Activated T-helper 2 cell treated with anti-CD3 and anti-CD28 coated beads, Interferon-gamma antibody, Interleukin-2, Interleukin-4, amounts not matched to agents 10 μg/mL and 5 μg/mL and 100 μg/mL, durations not matched to agents 14 hours and 24 hours and 36 hours (primary cell): ENCODE data around the gene IQCH. TPM values are rescaled to one million over a fixed set of nuclear protein-coding genes. Genes with fewer than 3 reads are reported as not detected.
"Not testable (repeated sequence)": the region's sequence is repeated elsewhere in the genome, so short reads cannot be mapped to it uniquely, and the experiment has no call there.

ENCODE experiments used
- DNase-seq: peaks from one replicate; pipeline ENCODE4 v3.0.0; 2021; ENCODE audit warnings: low spot score
- H3K27ac Mint-ChIP-seq: one replicate; pipeline ENCODE4 v1.8.0; 2021; ENCODE audit warnings: mixed read lengths
- H3K27me3 Mint-ChIP-seq: one replicate; pipeline ENCODE4 v1.8.0; 2021; ENCODE audit warnings: low read depth, mixed read lengths
- H3K36me3 Mint-ChIP-seq: one replicate; pipeline ENCODE4 v1.8.0; 2021; ENCODE audit warnings: low read depth, mixed read lengths
- H3K4me1 Mint-ChIP-seq: one replicate; pipeline ENCODE4 v1.8.0; 2021; ENCODE audit warnings: low read depth, mixed read lengths
- H3K4me3 Mint-ChIP-seq: one replicate; pipeline ENCODE4 v1.8.0; 2021; ENCODE audit warnings: low read depth, mild to moderate bottlenecking, moderate library complexity, mixed read lengths
- H3K9me3 Mint-ChIP-seq: one replicate; pipeline ENCODE4 v1.8.0; 2021; ENCODE audit warnings: mixed read lengths
- intact Hi-C: fragments of 100-400 bp; cut with micrococcal nuclease; formaldehyde crosslinking; loops from one replicate; pipeline ENCODE4 v1.15.1; 2023
- total RNA-seq: library from RNA; stranded (reverse); gene quantifications from 2 replicates; pipeline ENCODE4 v1.2.3, GENCODE V29; 2022

Gene IQCH
- total RNA-seq, 1 donor from 2014 or later: 0.68 TPM

DNA sequence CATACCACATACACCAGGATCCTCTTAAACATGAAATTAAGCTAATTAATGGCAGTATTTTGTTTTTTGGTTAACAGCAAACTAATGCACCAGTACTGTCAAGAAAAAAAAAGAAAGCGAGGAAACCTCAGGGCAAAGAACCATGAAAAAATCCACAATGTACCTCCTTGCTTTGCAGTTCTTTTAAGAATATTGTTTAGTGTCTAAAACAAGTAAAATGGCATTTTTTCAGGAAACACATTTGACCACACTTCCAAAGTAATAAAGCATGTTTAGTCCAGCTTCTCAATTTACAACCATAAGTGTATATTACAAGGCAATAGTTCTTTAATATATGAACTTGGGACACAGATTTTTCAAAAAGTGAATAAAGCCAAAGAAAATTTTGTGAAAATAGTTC is 26.7 kb upstream of the IQCH start:
- Mint-ChIP-seq H3K4me3 (no peak overlapping the region), H3K27ac (no peak overlapping the region), H3K4me1 (peaks cover 7% of the 10 kb centered on the region), H3K9me3 (no peaks in the 10 kb centered on the region), H3K36me3 (peaks cover 61% of the 10 kb centered on the region), H3K27me3 (no peaks in the 10 kb centered on the region)
- no peak for DNase-seq
- intact Hi-C loops: no loop called here

- H3K9me3 Mint-ChIP-seq: no peaks in the 10 kb centered on the region
- no peak overlapping the region for H3K27ac Mint-ChIP-seq
- DNase-seq: no peak
- peaks cover 66% of the 10 kb centered on the region for H3K36me3 Mint-ChIP-seq
- H3K4me1 Mint-ChIP-seq: peaks cover 7% of the 10 kb centered on the region
- intact Hi-C loops: no loop called here
- no peaks in the 10 kb centered on the region for H3K27me3 Mint-ChIP-seq
- H3K4me3 Mint-ChIP-seq: no peak overlapping the region
These were observed 26.3 kb upstream of the IQCH start for GRCh38 chr15:67228286-67228685.

GRCh38 chr15:67230504-67230903 is 24.1 kb upstream of the IQCH start:
- H3K9me3 Mint-ChIP-seq: no peaks in the 10 kb centered on the region
- no peaks in the 10 kb centered on the region for H3K27me3 Mint-ChIP-seq
- intact Hi-C loops: no loop called here
- no peak for DNase-seq
- no peak overlapping the region for H3K4me3 Mint-ChIP-seq
- no peak overlapping the region for H3K27ac Mint-ChIP-seq
- H3K36me3 Mint-ChIP-seq: peaks cover 80% of the 10 kb centered on the region
- peaks cover 9% of the 10 kb centered on the region for H3K4me1 Mint-ChIP-seq

- intact Hi-C loops: no loop called here
- H3K4me1 Mint-ChIP-seq: peaks cover 12% of the 10 kb centered on the region
- DNase-seq: no peak
- no peak overlapping the region for H3K27ac Mint-ChIP-seq
- no peak overlapping the region for H3K4me3 Mint-ChIP-seq
- H3K9me3 Mint-ChIP-seq: no peaks in the 10 kb centered on the region
- peaks cover 73% of the 10 kb centered on the region for H3K36me3 Mint-ChIP-seq
- no peaks in the 10 kb centered on the region for H3K27me3 Mint-ChIP-seq
These were observed 22.0 kb upstream of the IQCH start for GRCh38 chr15:67232591-67232990.

DNA sequence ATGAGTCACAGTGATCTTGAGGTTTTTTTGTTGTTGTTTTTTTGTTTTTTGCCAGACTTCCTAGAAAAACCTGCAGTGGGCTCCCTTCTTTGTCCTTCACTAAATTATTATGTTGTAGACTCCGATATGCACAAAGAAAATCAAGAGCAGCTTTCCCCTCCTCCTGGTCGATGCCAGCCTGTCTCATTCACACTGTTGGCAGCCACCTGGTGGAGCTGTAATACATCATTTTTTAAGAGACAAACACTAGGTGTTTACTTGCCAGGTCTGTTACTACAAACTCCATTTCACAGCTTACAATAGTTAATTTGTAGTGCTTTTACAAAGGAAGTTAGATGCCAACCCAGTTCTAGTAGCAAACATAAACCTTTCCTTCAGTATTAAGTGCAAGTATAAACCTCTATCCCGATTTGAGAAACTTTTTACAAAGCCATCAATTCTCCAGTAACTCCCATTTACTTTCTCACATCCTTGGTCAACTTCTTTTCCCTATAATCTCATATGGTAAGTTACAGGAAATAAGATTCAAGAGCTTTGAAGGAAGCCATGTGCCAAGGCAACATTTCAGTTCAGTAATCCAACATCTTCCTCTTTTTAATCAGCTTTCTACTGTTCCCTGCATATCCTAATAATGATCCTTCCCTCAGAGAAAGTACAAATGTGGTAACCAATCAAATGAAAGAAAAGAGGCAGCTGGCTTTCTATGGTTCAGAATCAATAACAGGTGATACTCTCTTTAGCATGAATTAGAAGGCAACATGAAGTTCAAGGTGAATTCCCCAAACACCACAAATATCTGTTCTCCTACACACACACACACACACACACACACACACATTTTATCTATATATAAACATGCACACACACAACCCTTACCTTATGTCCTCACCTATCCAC is 14.1 kb upstream of the IQCH start:
- intact Hi-C loops: loop anchor here (1.0 to 5.0 kb wide), 7 partner anchors 14 to 294 kb away; partner anchors contain the start of genes AAGAB and IQCH
- no peak for DNase-seq
- peak overlapping the region; percentile 66 for H3K27ac Mint-ChIP-seq

DNA sequence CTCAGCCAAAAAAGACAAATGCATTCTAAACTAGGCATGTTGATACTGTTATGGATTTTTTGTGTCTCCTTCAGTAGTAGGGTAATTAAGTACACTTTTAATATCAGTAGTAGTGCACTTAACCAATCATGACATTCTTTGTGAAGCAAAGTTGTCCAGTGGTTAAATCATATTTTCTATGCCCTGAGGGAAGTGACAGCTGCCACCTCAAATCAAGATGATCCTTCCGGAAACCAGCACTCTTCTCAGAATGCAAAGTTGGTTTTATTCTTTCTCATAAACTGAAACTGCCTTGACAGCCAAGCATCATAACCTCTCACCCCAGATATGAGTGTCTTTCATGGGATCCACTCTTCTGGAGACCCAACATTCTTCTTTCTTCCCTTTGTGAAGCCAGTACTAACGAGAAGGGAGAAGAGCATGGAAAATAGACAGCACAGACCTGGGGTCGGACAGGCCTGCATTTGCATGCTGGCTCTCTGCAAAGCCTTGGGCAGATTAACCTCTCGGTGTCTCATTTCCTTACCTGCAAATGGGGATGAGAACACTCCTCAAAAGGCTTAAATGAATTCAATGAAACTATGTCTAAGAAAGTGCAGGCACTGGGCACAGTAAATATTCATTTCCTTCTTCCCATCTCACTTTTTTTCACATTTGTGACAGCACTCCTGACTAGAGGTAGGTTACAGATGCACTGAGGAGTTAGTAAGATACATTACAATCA is 13.3 kb upstream of the IQCH start:
- Mint-ChIP-seq H3K9me3 (no peaks in the 10 kb centered on the region), H3K4me1 (peaks cover 48% of the 10 kb centered on the region), H3K27ac (peak overlapping the region; percentile 66), H3K4me3 (peak overlapping the region; percentile 36), H3K27me3 (no peaks in the 10 kb centered on the region), H3K36me3 (peaks cover 33% of the 10 kb centered on the region)
- peak; percentile 27 for DNase-seq
- intact Hi-C loops: loop anchor here (1.0 to 5.0 kb wide), 7 partner anchors 13 to 295 kb away; partner anchors contain the start of genes AAGAB and IQCH

More for the DNA sequence above, 14.1 kb upstream of the IQCH start:
- Mint-ChIP-seq H3K36me3 (peaks cover 33% of the 10 kb centered on the region), H3K9me3 (no peaks in the 10 kb centered on the region), H3K27me3 (no peaks in the 10 kb centered on the region), H3K4me3 (peak overlapping the region; percentile 36), H3K4me1 (peaks cover 45% of the 10 kb centered on the region)

DNA sequence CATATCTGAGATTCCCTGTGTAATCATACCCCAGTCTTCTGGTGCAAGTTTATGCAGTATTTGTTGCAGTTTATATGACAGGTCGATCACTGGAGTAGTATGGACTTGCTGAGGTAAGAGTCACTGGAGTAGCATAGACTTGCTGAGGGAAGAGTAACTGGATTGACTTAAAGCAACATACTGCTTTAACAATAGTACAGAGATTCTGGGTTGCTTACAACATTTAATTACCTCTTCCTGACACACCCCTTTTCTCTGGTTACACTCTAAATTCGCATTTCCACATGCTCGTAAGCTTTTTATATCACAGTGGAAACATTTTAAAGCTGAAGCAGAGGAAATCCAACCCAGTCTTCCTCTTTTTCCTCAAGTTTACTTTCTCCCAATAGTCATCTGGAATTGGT is 11.9 kb upstream of the IQCH start:
- Mint-ChIP-seq H3K36me3 (peaks cover 45% of the 10 kb centered on the region), H3K4me3 (no peak overlapping the region), H3K4me1 (peaks cover 49% of the 10 kb centered on the region), H3K27me3 (no peaks in the 10 kb centered on the region), H3K9me3 (peaks cover 4% of the 10 kb centered on the region), H3K27ac (no peak overlapping the region)
- DNase-seq: no peak
- intact Hi-C loops: loop anchor here (5.0 kb wide), 2 partner anchors 90 to 205 kb away; no protein-coding TSS in a partner anchor

DNA sequence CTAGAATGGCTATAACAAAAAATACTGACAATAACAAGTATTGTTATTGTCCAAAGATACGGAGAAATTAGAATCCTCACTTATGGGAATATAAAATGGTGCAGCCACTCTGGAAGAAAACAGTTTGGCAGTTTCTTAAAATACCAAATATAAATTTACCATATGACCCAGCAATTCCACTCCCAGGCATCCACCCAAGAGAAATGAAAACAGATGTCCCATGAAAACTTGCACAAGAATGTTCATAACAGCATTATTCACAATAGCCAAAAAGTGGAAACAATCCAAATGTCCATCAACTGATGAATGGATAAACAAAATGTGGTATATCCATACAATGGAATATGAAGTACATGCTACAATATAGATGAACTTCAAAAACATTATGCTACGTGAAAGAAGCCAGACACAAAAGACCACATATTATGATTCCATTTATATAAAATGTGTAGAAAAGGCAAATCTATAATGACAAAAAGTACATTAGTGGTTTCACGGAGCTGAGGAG is 9.6 kb upstream of the IQCH start:
- H3K9me3 Mint-ChIP-seq: peaks cover 4% of the 10 kb centered on the region
- H3K4me1 Mint-ChIP-seq: peaks cover 53% of the 10 kb centered on the region
- no peak overlapping the region for H3K27ac Mint-ChIP-seq
- no peaks in the 10 kb centered on the region for H3K27me3 Mint-ChIP-seq
- intact Hi-C loops: loop anchor here (5.0 kb wide), 2 partner anchors 93 to 208 kb away; no protein-coding TSS in a partner anchor
- H3K4me3 Mint-ChIP-seq: no peak overlapping the region
- no peak for DNase-seq
- peaks cover 53% of the 10 kb centered on the region for H3K36me3 Mint-ChIP-seq

DNA sequence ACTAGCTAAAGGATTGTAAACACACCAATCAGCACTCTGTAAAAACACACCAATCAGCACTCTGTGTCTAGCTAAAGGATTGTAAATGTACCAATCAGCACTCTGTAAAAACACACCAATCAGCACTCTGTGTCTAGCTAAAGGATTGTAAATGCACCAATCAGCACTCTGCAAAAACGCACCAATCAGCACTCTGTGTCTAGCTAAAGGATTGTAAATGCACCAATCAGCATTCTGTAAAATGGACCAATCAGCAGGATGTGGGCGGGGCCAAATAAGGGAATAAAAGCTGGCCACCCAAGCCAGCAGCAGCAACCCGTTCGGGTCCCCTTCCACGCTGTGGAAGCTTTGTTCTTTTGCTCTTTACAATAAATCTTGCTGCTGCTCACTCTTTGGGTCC is 8.0 kb upstream of the IQCH start:
- H3K27ac Mint-ChIP-seq, H3K9me3 Mint-ChIP-seq, DNase-seq, intact Hi-C loops, H3K4me3 Mint-ChIP-seq, H3K27me3 Mint-ChIP-seq: not testable (repeated sequence)
- H3K4me1 Mint-ChIP-seq: peaks cover 39% of the 10 kb centered on the region
- H3K36me3 Mint-ChIP-seq: peaks cover 59% of the 10 kb centered on the region

- DNase-seq: no peak
- intact Hi-C loops: no loop called here
- H3K36me3 Mint-ChIP-seq: peaks cover 59% of the 10 kb centered on the region
- peaks cover 41% of the 10 kb centered on the region for H3K4me1 Mint-ChIP-seq
- H3K27ac Mint-ChIP-seq: no peak overlapping the region
- no peak overlapping the region for H3K4me3 Mint-ChIP-seq
- no peaks in the 10 kb centered on the region for H3K27me3 Mint-ChIP-seq
- H3K9me3 Mint-ChIP-seq: peaks cover 4% of the 10 kb centered on the region
These were observed 6.5 kb upstream of the IQCH start for GRCh38 chr15:67248011-67248505.

DNA sequence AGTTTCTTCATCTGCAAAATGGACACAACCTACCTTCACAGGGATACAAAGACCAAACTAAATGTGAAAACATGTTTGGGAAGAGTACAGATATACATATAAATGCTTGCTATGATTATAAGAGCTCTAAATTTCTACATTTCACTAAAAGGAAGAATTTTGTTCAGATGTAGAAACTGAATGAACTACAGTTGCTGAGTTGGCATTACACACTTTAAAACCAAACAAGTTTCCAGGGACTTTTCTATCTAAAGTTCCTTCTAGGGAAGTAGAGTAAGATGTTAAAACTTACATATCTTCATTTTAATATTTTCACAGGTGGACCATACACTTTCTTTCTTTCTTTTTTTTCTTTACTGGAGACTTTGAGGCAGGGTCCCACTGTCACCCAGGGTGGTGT is 4.8 kb upstream of the IQCH start:
- intact Hi-C loops: no loop called here
- Mint-ChIP-seq H3K4me1 (peaks cover 45% of the 10 kb centered on the region), H3K36me3 (peaks cover 49% of the 10 kb centered on the region), H3K27ac (no peak overlapping the region), H3K9me3 (peaks cover 4% of the 10 kb centered on the region), H3K27me3 (no peaks in the 10 kb centered on the region), H3K4me3 (no peak overlapping the region)
- DNase-seq: no peak

DNA sequence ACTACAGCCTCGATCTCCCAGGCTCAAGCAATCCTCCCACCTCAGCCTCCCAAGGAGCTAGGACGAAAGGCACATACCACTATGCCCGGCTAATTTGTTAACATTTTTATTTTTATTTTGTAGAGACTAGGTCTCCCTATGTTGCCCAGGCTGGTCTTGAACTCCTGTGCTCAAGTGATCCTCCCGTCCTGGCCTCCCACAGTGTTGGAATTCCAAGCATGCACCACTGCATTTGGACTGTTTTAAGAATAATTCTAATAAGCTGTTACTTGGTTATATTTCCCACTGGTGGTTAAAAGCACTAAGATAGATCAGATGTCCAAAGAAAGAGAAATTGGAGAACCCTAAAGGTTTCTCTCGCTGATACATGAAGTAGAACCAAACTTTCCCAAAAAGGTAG is 3.3 kb upstream of the IQCH start:
- intact Hi-C loops: no loop called here
- no peak overlapping the region for H3K27ac Mint-ChIP-seq
- DNase-seq: no peak
- H3K36me3 Mint-ChIP-seq: peaks cover 34% of the 10 kb centered on the region
- no peak overlapping the region for H3K4me3 Mint-ChIP-seq
- H3K27me3 Mint-ChIP-seq: peaks cover 8% of the 10 kb centered on the region
- H3K4me1 Mint-ChIP-seq: peaks cover 48% of the 10 kb centered on the region
- H3K9me3 Mint-ChIP-seq: peaks cover 4% of the 10 kb centered on the region
